GM20431 (cell line): ENCODE results near the gene DIP2C.
"Not testable (repeated sequence)": the region's sequence is repeated elsewhere in the genome, so short reads cannot be mapped to it uniquely, and the experiment has no call there.

Source experiments
- in situ Hi-C: fragments of 300-500 bp; cut with MseI, MboI; formaldehyde crosslinking; loops from one replicate; pipeline ENCODE4 v1.15.0; 2020; ENCODE audit warnings: low sequenced_read_pairs; ENCODE audit not compliant: unreplicated experiment

The DIP2C gene

DNA sequence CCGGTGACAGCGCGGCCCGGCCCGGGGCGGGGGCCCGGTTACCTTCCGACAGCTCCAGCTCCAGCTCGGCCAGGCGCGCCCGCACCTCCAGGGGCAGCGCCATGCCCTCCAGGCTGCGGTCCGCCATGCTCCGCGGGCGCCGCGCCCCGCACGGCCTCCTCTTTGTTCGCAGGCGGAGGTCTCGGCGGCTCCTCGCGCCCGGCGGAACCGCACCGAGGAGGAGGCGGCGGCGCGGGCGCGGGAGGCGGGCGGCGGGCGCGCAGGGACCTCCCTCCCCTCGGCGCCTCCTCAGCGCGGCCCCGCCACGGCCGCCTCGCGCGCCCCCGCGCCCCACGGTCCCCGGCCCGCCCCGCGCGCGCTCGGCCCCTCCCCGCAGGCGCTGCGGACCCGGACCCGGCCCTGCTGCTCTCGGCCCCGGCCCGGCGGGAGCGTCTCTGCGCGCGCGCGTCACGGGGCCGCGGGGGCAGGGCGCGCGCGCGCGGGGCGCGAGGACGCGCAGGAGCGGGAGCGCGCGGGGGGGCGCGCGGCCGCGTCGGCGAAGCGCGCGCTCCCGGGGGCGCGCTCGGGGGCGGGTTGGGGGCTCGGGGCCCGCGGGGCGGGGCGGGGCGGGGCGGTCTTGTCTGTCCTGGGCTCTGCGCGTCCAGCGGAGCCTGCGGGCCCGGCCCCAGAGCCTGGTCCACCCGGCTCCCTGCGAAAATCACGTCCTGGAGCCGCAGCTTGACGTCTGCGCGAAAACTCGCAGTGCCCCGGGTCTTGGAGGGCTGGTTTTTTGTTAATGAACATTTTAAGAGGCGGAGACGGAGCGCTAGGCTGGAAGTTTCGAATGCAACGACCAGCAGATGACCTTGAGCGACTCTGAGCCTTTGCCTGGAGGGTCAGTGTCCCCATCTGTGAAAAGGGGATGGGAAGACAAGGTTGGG lies at the start of gene DIP2C:
DIP2C (minus strand) TSS at position 217 of the 920 bp plus-strand sequence; CDS start at position 127, 90 bp downstream.
- in situ Hi-C loops: no loop called here

GRCh38 chr10:734481-734880 lies 45.0 kb upstream of the DIP2C start:
- in situ Hi-C loops: no loop called here

GRCh38 chr10:733086-733485 lies 43.6 kb upstream of the DIP2C start:
- in situ Hi-C loops: no loop called here

DNA sequence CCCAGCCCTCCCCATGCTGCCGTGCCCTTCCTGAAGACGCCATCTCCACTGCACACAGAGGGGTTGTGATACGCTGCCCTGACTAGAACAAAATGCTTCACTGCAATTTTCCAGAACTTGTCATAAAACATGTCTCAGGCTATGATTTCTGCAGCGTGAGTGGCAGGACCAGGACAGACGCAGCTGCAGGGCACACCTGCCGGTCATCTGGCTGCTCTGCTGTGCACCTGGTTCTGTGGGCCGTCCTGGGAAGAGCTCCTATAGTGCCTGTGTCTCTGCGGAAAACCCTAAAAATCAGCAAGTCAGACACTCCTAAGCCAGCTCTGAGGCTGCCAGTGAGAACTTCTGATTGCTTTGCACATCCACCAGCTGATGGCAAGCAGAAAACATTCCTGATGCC lies 39.7 kb upstream of the DIP2C start:
- in situ Hi-C loops: no loop called here

DNA sequence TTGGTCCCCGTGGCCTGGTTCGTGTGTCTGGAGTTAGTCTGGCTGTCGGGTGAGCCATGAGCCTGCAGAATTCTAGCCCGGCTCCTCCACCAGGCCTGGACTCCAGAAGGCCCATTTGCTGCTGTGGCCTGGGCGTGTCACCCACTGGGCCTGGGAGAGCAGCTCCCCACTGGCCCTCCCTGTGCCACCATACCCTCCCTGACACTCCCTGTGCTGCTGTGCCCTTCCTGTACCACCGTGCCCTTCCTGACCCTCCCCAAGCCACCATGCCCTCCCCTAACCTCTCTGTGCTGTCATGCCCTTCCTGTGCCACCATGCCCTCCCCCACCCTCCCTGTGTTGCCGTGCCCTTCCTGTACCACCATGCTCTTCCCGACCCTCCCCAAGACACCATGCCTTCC lies 39.1 kb upstream of the DIP2C start:
- in situ Hi-C loops: no loop called here

GRCh38 chr10:727162-727790 lies 37.8 kb upstream of the DIP2C start:
- in situ Hi-C loops: no loop called here

- in situ Hi-C loops: no loop called here
Observed at GRCh38 chr10:725786-726185, 36.3 kb upstream of the DIP2C start.

DNA sequence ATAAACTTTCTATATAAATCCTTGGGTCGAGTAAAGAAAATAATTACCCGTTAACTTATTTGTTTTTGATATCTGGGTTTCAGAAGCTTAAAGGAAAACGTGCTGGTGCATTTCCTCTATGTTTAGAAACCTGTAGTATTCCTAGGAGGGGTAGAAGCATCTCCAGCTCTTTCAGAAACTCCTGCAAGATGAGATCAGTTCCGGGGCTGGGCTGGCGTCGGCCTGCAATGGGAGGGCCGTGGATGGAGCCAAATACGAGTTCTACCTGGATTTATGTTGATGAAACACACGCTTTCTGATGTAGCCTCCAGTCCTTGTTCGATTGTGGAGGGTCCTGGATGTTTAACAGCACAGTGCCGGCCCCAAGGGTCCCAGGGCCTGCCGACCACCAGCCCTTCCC lies 35.8 kb upstream of the DIP2C start:
- in situ Hi-C loops: no loop called here

- in situ Hi-C loops: no loop called here
Observed at GRCh38 chr10:723973-724372, 34.5 kb upstream of the DIP2C start.

DNA sequence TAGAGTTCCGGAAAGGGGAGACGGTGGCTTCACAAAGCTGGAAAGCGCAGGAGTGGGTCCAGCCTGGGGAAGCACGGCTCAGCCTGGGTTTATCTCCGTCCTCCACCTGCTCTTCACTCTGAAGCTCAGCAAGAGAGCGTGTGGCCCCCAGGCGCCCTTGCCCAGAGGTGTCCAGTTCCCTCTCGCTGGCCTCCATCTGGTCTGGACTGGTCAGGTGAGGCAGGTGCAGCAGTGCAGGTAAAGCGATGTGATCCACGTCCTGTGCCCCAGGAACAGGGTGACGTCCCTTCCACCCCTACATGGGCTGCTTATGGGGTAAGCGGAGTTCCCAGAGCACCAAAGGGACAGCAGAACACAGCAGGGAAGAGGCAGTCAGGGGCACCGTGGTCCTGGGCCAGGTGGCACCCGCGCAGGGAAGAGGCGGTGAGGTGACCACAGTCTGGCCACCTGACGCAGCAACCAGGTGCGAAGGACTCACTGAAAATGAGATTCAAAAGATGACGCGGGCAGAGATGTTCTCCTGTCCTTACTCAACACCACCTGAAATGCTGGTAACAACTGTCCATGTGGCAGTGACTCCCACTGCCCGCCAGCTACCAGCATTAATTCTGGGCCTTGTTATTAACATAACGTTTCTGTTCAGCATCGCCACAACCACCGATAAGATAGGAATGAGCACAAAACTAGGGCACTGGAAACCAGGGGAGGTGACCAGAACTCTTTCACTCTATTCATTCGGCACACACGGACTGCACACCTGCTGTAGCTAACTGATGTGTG lies 33.0 kb upstream of the DIP2C start:
- in situ Hi-C loops: no loop called here

GRCh38 chr10:718143-718700 lies 28.8 kb upstream of the DIP2C start:
- in situ Hi-C loops: no loop called here

DNA sequence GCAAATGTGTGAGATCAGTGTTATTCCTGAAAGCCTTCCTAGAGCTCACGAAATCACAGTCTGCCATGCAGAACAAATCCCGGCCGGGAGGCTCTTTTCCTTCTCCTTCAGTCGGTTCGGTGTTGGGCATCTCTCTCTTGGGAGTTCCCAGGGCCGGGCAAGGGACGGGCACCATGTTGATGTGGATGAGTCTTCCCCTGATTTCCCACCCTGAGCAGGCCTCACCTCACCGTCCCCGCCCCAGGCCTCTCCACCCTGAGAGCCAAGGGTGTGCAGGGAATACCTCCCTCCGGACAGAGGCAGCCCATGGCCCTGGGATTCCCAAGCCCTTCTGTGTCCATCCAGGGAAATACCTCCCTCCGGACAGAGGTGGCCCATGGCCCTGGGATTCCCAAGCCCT lies 28.0 kb upstream of the DIP2C start:
- in situ Hi-C loops: no loop called here

GRCh38 chr10:716821-717220 lies 27.4 kb upstream of the DIP2C start:
- in situ Hi-C loops: no loop called here

DNA sequence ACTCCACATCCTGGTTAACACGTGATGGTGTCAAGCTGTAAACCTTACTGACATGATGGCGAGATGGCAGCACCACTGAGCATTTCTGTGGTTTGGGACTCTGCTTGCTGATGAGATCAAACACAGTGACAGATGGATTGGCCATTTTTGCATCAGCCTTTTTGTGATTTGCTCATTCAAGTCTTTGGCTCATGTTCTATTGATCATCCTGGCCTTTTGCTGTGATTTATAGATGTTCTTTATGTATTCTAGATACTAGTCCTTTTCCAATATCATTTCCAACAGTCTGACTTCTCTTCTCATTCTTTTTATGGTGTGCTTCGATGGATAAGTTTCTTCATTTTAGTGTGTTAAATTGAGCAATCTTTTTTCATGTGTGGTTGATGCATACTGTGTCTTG lies 24.7 kb upstream of the DIP2C start:
- in situ Hi-C loops: no loop called here

DNA sequence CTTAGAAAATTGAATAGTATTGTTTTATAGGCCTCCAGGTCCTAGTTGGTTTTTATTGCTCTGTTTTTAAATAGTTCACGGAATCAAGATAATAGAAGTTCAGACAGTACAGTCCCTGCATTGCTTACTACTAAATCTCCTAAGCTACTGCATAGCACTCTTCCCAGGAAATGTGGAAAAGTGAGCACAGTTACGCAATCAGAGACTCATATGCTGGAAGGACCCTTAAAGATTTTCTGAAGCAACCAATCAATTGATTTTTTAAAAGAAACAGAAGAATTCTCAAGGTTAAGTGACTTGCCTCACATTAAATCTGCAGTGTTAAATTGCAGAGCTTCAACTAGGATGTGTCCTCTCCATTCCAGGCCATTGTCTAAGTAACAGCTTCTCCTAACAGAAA lies 23.1 kb upstream of the DIP2C start:
- in situ Hi-C loops: no loop called here

GRCh38 chr10:712089-712488 lies 22.6 kb upstream of the DIP2C start:
- in situ Hi-C loops: no loop called here

GRCh38 chr10:707861-708260 lies 18.4 kb upstream of the DIP2C start:
- in situ Hi-C loops: no loop called here

GRCh38 chr10:707456-707855 lies 18.0 kb upstream of the DIP2C start:
- in situ Hi-C loops: no loop called here

DNA sequence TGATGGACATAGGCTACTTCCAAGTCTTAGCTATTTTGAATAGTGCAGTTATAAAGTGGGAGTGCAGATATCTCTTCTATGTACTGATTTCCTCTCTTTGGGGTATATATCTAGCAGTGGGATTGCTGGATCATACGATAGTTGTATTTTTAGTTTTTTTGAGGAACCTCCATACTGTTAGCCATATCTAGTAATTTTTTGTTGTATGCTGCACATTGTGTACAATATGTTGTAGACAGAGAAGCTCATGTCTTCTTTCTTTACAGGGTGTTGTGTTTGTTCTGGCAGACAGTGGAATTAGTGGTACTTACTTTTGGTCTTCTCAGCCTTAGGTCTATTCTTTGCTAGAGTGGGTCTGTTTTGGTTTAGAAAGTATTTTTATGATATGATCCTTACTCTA lies 13.7 kb upstream of the DIP2C start:
- in situ Hi-C loops: no loop called here

GRCh38 chr10:700183-700582 lies 10.7 kb upstream of the DIP2C start:
- in situ Hi-C loops: not testable (repeated sequence)
